HG03025 (cell line): Measurements from ENCODE around the gene FOXP3.
"Not testable (repeated sequence)": the region's sequence is repeated elsewhere in the genome, so short reads cannot be mapped to it uniquely, and the experiment has no call there.

Experiments
- ATAC-seq: cut with Tn5 transposase; IDR thresholded peaks from one replicate; pipeline ENCODE4 v1.9.1; 2021; ENCODE audit warnings: mild to moderate bottlenecking, moderate library complexity; ENCODE audit not compliant: unreplicated experiment, low FRiP score

FOXP3 gene, protein sequence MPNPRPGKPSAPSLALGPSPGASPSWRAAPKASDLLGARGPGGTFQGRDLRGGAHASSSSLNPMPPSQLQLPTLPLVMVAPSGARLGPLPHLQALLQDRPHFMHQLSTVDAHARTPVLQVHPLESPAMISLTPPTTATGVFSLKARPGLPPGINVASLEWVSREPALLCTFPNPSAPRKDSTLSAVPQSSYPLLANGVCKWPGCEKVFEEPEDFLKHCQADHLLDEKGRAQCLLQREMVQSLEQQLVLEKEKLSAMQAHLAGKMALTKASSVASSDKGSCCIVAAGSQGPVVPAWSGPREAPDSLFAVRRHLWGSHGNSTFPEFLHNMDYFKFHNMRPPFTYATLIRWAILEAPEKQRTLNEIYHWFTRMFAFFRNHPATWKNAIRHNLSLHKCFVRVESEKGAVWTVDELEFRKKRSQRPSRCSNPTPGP

DNA sequence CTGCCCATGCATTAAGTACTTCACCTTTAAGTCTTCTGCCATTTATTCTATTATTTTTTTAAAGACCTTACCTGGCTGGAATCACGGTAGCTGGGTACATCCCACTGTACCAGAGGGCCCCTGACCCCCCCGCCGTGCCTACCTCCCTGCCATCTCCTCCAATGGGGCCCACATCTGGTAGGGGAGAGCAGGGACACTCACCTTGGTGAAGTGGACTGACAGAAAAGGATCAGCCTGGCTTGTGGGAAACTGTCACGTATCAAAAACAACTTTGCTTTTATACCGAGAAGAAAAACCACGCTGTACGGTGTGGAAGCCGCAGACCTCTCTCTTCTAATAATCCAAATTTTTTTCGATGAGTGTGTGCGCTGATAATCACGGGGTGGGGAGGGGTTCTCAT lies at the start of gene FOXP3:
Gene FOXP3 (minus strand): TSS at position 251 of the 400 bp plus-strand sequence. CDS start 6,205 bp downstream, outside the sequence.
- ATAC-seq: no peak

DNA sequence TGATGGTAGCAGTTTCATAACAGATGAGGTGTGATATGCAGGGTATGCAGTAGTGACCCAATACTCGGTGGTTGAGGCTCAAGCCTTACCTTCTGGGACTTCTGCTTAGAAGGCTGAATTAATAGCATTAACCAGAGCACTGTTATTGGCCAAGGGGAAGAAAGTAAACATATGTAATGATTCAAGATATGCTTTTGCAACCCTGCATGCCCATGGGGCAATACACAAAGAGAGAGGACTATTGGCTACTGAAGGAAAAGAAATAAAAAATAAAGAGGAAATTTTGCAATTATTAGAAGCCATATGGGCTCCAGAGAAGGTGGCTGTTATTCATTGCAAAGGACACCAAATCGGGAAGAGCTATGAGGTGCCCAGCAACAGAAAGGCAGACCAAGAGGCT lies 47.7 kb upstream of the FOXP3 start:
- ATAC-seq: no peak

DNA sequence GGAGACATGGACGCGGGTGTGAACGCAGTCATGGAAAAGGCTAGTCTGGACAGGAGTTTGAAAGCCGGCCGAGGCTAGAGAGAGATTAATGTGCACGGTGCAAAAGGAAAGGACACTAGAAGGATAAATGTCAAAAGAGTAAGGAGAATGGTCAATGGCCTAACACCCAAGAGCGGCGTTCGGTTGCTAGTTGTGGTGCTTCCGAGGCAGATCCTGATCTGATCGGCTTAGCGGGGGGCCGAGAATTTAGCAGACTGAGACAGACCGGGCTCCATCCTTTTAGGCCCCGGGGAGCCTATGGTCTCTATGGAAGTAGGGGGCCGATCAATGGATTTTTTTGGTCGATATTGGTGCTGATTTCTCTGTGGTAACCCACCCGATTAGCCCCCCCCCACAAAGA lies 45.9 kb upstream of the FOXP3 start:
- ATAC-seq: no peak

DNA sequence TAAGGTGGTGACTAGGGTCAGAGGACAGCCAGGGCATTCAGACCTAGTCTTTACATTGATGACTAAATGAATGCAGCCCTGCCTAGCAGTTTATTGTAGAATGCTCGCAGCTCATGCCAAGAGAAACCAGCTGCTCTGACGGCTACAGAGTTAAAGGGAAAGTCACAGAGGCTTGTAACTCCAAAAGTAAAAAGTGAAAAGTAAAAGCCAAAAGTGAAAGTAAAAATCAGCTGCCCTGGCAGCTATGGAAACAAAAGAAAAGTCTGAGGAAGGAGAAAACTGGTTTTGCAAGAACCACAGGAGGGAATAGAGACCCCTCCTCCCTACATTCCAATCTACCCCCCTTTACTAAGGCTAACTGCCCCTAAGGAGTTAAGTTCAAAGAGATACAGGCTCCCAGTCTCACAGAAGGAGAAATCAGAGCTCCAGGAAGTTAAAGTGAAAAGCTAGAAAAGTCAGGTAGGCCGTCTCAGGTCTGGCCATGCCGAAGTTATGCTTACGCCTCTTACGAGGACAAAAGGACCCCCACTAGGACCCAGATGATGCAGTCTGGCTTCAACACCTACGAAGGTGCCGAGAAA lies 45.0 kb upstream of the FOXP3 start:
- ATAC-seq: no peak

DNA sequence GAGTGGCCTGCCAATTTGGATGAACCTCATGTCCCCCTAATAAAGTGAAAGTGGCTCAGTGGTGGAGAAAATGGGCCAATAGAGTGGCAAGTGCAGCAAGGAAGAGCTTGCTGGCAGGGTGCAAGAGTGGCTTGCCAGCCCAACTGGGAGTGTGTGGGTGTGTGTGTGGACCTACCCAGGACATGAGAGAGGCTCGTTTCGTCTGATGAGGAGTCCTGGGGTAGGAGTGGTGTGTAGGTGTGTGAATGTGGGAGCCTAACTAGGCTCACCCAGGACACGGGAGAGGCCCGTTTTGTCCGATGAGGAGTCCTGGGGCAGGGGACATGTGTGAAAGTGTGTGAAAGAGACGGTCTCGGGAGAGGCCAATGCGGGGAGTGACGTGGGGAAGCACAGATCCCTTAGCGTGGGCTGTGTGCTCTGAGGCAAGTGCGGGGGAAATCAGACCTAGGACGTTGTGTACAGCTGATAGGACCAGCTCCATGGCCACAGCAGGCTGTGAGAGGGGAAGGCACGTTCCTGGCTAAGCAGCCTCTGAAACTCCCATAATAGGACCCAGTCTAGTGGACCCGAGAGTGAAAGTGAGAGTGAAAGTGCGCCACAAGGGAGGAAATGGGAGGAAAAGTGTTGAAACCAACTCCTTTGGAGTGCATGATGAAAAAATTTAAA lies 44.2 kb upstream of the FOXP3 start:
- ATAC-seq: no peak

DNA sequence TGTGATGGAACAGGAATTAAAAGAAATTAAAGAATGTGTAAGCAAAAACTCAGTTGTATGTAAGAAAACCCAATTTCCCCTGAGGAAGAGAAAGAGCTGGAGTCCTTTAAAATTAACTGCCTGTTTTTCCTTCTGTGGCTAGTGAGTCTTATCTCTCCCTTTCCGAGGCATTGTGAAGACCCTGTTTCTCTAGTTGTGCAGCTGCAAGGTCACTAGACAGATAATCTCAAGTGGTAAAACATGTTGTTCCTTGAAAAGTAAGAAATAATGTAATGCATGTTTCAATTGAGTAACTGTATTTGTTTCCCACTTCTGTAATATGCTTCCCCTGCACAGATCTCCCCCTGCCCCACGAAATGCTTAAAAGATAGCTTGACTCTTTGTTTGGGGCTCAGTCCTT lies 43.3 kb upstream of the FOXP3 start:
- not testable (repeated sequence) for ATAC-seq

DNA sequence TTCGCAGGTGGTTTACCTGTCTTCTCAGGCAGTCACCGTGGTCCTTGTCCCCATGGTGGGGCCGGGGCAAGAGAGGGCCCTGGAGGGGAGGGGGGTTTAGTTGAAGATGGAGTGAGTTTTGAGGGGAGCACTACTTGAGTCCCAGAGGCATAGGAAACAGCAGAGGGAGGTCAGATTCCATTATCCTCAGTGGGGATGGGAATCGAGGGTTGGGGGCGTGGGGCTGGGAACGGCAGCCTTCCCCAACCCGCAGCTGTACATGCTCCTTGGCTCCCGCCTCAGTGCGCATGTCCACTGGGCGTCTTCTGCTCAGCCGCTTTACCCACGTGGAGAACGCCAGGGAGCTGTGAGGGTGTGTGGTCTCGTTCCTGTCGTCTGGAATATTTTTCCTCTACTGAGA lies 38.8 kb upstream of the FOXP3 start, which contains the start of gene GAGE10:
Gene GAGE10 (plus strand): TSS at position 301 of the 400 bp plus-strand sequence. CDS start 1,214 bp downstream, outside the sequence.
- no peak for ATAC-seq

DNA sequence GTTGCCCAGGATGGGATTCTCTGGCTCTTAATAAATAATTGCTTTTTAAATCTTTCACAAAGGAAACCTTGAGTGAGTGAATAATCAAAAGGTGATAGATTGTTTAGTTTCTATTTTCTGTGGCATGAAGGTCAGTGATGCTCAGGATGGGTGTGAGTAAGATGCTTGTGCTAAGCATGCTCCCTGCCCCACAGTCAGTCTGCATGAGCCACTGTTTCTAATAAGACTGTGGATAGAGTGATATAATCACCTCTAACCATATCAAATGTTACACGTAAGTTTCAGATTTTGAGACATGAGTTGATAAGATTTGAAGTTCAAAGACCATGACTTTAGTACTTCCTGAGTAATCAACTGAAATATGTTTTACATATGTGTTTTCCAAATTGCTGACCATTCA lies 36.2 kb upstream of the FOXP3 start:
- no peak for ATAC-seq

DNA sequence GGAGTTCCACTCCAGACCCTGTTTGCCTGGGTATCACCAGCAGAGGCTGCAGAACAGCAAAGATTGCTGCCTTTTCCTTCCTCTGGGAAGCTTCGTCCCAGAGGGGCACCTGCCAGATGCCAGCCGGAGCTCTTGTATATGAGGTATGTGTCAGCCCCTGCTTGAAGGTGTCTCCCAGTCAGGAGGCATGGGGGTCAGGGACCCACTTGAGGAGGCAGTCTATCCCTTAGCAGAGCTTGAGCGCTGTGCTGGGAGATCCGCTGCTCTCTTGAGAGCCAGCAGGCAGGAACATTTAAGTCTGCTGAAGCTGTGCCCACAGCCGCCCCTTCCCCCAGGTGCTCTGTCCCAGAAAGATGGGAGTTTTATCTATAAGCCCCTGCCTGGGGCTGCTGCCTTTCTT lies 34.8 kb upstream of the FOXP3 start:
- not testable (repeated sequence) for ATAC-seq

DNA sequence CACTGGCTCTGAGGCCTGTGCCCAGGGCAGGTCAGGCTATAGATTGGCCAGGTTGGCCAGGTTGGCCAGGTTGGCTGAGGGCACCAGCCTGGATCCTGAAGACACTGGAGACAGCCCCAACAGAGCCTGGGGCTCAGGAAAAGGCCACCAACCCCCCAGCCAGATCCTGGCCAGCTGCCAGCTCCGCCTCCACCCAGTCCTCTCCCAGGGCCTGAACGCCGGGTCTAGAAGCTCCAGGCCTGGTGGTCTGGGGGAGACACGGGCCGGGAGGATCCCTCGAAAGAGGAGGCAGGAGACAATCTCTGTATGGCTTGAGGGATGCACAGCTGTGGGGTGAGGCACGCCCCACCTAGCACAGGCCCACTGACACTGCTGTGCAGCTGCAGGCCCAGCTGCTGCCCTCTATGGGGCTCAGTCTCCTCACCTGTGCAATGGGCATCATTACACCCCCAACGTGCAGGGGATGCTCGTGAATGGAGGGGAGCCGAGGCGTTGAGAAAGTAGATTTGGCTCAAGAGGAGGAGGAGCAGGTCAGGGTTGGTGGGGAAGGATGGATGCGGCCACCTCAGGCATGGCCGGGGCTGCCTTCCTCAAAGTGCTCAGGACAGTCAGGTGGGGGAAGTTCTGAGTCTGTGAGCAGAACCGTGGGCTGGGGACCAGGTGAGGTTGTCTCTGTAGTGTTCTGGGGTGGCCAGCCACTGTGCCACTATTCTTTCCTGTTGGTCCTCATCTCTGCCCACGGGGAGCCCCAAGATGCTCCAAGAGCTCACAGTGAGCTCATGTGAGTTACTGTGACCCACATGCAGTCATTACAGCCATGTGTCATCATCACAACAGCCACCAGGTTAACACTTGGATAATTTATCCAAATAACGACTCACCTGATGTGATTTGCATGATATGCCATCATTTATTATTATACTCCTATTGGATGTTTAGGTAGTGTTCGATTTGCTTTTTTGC lies 28.2 kb upstream of the FOXP3 start:
- ATAC-seq: no peak

DNA sequence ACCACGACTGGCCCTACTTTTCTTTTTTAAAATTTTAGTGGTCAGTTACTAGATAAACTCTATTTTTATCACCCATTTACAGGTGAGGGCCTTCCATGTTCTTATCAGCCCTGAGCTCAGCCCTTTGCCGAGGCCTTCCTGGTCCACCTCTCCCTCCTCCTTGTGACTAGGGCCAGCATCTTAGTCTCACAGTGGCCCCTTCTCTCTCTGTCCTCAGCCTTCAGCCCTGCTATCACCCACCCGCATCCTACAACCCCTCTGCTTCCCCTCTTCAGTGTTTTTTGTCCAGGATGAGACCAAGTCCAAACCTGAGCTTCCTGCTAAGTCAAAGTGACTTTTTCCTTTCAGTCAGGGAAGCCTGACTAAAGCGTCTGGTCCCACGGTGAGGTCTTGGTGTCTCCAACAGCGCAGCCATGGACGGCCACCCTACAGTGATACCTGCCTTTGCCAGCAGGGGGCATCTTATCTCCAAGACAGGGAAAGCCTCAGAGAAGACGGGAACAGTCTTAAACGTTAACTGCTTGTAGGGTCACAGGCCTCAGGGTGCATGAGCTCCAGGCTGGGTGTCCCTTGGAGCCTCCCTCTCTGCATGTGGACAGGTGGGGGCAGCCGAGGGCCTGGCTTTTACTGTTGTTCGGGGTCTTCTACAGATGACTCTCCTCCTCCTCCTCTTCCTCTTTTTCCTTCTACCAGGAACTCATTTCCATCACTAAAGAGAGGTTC lies 27.3 kb upstream of the FOXP3 start:
- no peak for ATAC-seq

DNA sequence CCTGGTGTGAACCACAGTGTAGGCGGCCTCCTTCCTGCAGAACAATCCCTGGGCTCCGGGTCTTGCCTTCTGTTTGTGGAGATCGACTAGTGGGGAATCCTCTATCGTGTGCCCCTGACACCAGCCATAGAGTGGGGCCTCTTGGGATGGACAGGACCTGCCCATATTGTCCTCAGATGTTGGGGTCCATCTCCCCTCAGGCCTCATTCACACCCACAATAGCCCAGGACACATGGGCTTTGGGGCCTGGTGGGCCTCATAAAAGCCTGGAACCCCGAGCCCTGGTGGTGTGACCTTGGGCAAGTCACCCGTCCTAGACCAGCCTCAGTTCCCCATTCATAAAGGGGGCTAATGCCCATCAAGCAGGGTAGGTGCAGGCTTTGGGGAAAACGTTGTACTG lies 25.7 kb upstream of the FOXP3 start:
- no peak for ATAC-seq

DNA sequence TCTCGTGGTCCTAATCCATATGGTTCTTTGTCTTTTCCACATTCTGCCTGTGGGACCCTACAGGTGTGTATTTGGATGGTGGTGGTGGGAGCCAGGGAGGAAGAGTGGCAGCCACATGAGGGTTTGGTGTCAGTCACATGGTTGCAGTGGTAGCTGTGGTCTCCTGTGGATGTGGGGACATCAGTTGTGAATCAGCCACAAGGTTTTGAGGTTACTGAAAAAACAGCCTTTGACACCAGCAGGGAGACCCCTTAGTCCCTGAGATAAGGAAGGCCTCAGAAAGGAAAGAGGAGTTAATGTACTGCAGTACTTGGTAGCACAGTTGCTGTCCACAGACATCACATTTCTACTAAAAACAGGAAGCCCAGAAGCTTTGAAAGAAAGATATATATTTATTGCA lies 23.2 kb upstream of the FOXP3 start:
- no peak for ATAC-seq

DNA sequence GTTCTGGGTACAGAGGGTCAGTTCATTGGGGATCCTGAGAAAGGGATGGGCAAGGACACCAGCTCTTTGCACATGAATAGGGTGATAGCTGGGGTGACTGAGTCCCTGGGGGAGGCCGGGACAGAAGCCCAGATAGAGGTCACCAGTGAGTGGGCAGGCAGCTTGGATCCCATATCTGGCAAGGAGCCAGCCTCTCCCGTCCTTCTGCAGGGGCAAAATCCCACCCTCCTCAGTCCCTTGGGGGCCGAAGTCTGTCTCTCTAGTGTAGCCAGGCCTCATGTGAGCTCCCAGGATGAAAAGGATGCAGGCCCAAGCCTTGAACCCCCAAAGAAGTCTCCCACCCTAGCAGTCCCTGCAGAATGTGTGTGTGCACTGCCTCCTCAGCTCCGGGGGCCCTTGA lies 22.1 kb upstream of the FOXP3 start:
- ATAC-seq: no peak

DNA sequence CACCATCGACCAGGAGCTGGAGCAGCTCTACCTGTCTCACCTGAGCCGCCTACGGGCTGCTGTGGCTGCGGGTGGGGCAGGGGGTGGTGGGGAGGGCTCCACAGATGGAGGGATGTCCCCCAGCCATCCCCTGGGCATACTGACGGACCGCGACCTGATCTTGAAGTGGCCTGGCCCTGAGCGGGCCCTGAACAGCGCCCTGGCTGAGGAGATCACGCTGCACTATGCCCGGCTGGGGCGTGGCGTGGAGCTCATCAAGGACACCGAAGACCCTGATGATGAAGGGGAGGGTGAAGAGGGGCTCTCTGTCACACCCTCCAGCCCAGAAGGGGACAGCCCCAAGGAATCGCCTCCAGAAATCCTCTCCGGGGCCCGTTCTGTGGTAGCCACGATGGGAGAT lies 21.6 kb upstream of the FOXP3 start:
- ATAC-seq: no peak

DNA sequence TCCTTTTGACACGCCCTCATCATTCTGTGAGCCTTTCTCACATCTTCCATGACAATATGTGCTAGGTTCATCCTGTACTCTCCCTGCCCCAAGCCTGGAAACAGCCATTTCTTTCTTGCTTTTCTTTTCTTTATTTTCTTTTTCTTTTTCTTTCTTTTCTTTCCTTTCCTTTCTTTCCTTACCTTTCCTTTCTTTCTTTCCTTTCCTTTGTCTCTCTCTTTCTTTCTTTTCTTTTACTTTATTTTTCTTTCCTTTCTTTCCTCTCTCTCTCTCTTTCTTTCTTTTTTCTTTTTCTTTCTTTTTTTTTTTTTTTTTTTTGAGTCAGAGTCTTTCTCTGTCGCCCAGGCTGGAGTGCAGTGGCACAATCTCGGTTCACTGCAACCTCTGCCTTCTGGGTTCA lies 19.7 kb upstream of the FOXP3 start:
- ATAC-seq: no peak

DNA sequence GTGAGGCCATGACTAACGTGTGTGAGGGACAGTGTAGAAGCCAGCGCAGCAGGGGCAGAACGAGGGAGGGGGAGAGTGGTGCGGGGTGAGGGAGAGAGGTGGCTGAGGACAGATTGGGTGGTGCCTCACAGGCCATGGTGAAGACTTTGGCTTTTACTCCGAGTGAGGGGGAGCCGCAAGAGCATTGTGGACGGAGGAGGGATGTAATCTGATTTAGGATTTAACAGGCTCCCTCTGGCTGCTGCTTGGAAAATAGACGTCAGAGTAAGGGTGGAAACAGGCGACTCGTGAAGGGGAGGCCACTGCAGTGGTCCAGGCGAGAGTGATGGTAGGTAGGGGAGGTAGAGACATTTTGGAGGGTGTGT lies 18.1 kb upstream of the FOXP3 start:
- no peak for ATAC-seq

DNA sequence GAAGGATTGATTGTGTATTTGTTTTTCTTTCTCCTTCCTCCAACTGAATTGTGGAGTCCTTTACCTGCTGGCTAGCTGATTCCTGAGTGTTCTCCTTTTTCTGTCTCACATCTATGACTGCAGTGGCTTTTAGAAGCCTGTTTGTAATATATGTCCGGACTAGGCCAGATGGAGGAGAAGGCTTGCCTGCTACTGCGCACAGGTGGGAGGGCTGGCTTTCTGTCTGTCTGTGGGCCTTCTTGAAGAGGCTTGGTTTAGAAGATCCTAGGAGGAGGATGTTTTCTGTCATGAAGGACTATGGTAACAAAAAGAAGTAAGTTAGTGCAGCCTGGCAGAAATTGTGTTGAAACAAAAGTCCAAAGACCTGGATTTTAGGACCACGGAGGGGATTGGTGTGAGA lies 13.6 kb upstream of the FOXP3 start:
- no peak for ATAC-seq

DNA sequence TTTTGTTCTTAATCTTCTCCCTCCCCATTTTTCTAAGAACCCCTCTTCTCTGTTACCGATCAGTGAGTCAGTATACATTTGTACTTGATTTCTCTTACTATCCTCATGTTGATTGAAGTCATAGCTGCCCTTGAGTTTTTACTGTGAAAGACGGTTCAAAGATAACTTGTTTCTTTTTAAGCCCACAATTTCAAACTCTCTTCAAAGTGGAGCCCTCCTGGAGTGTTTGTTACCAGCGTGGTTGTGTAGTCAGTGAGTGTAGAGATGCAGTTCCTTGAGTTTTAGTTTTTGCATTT lies 13.0 kb upstream of the FOXP3 start:
- no peak for ATAC-seq
